Ishikawa (cell line): Measurements from ENCODE around the gene TRAM1L1.

ENCODE experiments used
- CEBPB ChIP-seq: IDR thresholded peaks from 2 replicates; pipeline ENCODE4 v1.6.1; 2012
- CREB1 ChIP-seq: IDR thresholded peaks from 2 replicates; pipeline ENCODE4 v1.6.1; 2012; ENCODE audit warnings: low read depth
- EP300 ChIP-seq: IDR thresholded peaks from 2 replicates; pipeline ENCODE4 v1.6.1; 2012; ENCODE audit warnings: borderline replicate concordance
- MAX ChIP-seq: IDR thresholded peaks from 2 replicates; pipeline ENCODE4 v1.6.1; 2012
- NFIC ChIP-seq: IDR thresholded peaks from 2 replicates; pipeline ENCODE4 v1.6.1; 2012
- RAD21 ChIP-seq: IDR thresholded peaks from 2 replicates; pipeline ENCODE4 v1.6.1; 2012; ENCODE audit warnings: low read depth
- REST ChIP-seq: IDR thresholded peaks from 2 replicates; pipeline ENCODE4 v1.6.1; 2012; ENCODE audit warnings: low read depth, mild to moderate bottlenecking
- TAF1 ChIP-seq: IDR thresholded peaks from 2 replicates; pipeline ENCODE4 v1.6.1; 2012; ENCODE audit warnings: low read depth, mild to moderate bottlenecking
- TEAD4 ChIP-seq: IDR thresholded peaks from 2 replicates; pipeline ENCODE4 v1.6.1; 2012

- TF ChIP-seq TAF1 (no peak), REST (no peak), TEAD4 (no peak), NFIC (no peak), MAX (no peak), CEBPB (no peak), EP300 (no peak), CREB1 (no peak), RAD21 (no peak)
Observed at GRCh38 chr4:117096462-117096861, 11.1 kb upstream of the TRAM1L1 start.
